Stimulated activated CD8-positive, alpha-beta memory T cell treated with anti-CD3 and anti-CD28 coated beads, Interleukin-7, amount 100 ng/mL, for 24 hours (primary cell): ENCODE results near the gene CNTN2.
A peak's percentile ranks its signal among the peaks of the same experiment; 100 is the strongest.

Experiments used
- DNase-seq: peaks from one replicate; pipeline ENCODE4 v3.0.0-alpha.2; 2020; ENCODE audit warnings: low read depth

The CNTN2 gene

DNA sequence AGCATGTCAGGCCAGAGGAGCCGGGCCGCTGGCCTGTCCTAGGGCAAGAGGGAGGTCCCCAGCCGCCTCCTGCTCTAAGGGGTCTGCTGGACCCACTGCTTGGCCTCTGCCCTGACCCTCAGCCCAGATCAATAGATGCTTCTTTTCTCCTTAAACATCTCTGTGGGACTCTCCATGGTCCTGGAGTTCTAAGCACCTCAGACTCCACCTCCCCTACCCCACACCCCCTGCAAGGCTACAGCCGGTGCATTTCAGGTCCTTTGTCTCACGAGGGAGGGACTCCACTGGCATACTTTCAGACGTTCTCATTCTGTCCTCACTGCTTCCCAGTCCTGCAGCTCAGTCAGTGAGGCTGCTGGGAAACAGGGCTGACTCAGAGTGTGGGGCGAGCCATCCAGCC lies 11.0 kb downstream of the CNTN2 start:
- DNase-seq, result no peak

DNA sequence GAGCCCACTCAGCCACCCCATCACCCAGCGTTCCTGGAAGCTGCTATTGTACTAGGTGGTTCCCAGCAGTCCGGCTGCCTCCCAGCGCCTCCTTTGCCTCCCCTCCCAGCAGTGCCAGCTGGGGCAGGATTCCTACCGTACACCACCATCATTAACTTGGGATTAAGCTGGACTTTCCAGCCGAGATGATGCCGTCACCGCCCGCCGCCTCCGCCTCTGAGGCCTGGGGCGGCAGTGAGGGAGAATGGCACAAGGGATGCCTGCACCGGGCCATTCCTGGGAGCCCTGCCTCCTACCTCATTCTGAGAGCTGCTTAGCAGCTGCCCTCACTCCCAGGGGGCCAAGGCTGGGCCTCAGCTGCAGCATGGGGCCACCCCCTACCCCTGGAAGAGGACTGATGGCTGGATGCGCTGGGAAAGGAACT lies 13.2 kb downstream of the CNTN2 start:
- DNase-seq, result no peak

DNA sequence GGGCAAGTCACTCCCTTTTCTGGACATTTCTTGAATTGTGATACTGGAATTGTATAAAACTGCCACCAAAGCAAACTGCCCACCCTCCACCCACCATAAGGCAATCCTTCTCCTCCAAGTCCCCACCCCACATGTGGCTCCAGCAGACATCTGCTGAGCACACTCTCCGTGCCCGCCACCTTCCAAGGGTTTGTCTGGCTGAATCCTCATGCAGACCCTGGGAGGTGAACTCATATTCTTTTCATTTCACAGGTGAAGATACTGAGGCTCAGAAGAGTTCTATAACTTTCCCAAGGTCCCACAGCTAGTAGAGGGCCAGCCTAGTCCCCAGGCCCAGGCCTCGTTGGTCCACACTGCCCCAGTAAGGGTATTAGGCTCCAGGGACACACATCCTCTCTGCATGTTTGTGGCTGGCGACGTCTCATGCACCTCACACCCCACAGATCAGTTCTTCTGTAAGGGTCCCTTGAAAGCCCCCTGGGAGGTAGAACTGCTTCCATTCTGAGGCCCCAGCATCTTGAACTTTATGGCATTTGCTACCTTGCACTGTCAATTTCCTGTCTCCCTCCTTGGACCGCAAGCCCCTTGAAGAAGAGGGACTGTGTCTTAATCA lies 14.1 kb downstream of the CNTN2 start:
- no peak for DNase-seq

DNA sequence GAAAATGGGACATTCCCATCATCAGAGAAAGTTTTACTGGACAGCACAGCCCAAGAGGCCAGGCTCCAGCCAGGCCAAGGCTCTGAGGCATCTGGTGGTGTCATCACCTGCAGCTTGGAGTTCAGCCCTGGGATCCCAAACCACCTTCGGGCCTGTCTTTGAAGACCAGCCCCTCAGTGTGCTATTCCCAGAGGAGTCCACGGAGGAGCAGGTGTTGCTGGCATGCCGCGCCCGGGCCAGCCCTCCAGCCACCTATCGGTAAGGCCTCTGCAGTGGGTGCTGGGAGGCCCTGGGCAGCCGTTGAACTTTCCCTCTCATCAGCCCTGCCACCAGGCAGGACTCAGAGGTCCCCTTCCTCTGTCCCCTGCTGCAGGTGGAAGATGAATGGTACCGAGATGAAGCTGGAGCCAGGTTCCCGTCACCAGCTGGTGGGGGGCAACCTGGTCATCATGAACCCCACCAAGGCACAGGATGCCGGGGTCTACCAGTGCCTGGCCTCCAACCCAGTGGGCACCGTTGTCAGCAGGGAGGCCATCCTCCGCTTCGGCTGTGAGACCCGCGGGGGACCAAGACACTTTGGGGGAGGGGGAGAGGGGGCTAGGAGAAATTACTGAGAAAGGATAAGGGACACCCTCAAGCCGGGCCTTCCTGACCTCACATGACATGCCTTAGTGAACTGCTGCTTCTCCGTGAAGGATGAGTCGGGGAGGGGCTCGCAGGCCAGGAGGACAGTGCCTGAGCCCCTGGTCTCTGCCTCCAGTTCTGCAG lies 15.0 kb downstream of the CNTN2 start:
- no peak for DNase-seq

DNA sequence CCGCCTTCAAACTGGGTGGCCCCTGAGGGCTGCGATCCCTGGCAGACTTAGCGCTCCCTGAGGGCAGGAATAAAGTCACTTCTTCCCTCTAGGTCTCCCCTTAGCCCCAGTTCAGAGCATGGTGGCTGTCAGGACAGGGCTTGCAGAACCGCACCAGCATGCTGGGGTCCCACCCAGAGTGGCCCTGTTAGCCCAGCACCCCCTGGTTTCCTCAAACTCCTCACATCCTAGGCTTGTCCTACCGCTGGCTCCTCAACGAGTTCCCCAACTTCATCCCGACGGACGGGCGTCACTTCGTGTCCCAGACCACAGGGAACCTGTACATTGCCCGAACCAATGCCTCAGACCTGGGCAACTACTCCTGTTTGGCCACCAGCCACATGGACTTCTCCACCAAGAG lies 15.8 kb downstream of the CNTN2 start:
- no peak for DNase-seq

DNA sequence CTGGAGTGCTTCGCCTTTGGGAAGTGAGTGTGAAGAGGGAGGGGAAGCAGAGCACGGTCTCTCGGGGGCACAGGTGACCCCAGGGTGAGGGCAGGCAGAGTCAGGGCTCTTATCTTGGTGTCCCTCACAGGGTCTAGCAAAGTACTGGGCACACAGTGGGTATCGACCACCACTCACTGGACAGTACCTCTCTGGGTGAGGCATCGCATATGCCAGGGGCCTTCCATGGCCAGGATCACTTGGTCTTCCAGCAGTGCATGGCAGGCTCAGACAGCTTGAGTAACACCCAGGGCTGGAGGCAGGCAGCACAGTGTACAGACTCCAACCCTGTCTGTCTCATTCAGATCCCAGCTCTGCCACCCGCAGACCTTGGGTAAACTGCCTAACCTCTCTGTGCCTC lies 16.6 kb downstream of the CNTN2 start:
- no peak for DNase-seq

DNA sequence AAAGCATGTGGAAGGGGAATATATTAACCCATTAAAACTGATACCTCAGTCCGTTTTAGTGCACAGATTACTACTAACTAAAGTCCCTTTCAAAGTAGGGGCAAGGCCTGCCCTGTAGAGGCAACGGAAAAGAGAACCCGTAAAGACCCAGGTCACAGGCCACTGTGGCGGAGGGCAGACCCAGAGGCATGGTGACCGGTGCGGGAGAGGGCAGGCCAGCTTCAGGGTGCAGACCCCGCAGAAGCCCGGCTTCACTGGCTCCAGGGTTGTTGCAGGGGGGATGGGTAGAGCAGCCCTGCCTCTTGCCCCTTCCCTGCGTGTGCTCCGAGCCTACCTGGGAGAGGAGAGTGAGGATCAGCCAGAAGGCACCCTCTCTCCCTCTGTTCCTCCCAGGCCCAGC lies 17.7 kb downstream of the CNTN2 start:
- no peak for DNase-seq

DNA sequence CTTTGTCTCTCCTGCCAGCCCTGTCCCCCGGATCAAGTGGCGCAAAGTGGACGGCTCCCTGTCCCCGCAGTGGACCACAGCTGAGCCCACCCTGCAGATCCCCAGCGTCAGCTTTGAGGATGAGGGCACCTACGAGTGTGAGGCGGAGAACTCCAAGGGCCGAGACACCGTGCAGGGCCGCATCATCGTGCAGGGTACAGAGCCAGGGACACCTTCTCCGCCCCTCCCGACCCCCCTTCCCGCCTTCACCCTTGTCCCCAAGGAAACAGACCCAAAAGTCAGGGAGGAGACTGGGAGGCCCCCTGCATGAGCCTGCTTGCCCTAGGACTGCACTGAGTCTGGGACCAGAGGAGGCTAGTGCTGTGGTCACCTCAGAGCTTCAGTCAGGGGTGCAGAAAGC lies 18.2 kb downstream of the CNTN2 start:
- no peak for DNase-seq

DNA sequence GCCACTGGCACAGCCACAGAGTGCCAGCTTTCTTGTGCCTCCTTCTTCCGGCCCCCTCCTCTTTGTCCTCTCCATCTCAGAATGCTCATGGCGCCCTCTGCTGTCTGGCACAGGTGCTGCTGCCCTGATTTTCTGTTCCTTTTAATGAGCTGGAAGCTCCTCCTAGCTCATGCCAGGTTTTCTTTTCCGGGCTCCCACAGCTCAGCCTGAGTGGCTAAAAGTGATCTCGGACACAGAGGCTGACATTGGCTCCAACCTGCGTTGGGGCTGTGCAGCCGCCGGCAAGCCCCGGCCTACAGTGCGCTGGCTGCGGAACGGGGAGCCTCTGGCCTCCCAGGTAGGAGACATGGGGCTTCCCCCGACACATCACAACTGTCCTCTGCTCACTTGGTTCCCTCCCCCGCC lies 18.7 kb downstream of the CNTN2 start:
- peak; percentile 54 for DNase-seq

DNA sequence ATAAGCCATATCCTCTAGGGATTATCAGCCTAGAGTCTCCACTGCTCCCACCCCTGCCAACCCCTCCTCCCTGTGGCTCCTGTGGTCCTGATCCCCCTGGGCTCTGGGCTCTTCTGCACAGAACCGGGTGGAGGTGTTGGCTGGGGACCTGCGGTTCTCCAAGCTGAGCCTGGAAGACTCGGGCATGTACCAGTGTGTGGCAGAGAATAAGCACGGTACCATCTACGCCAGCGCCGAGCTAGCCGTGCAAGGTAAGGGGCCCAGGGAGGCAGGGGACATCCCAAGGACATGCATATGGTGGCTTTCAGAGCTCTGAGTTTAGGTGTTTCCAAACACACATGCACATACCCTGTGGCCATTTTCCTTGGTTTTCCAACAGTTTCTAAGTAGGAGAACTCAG lies 19.3 kb downstream of the CNTN2 start:
- DNase-seq, result no peak

DNA sequence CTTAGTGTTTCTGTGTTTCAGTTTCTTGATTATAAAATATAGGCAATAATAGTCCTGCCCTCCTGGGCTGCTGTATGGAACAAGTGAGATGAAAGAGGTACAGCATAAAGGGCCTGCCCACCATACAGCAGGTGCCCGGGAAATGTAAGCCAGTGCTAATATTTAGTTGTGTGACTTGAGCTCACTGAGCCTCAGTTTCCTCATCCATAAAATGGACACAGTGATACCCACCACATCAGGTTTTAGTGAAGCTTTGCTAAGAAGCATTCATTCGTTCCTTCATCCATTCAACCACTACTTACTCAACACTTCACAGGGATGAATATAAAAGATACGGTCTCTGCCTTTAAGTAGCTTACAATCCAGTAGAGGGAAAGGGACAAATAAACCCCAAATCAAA lies 19.9 kb downstream of the CNTN2 start:
- DNase-seq, result no peak

DNA sequence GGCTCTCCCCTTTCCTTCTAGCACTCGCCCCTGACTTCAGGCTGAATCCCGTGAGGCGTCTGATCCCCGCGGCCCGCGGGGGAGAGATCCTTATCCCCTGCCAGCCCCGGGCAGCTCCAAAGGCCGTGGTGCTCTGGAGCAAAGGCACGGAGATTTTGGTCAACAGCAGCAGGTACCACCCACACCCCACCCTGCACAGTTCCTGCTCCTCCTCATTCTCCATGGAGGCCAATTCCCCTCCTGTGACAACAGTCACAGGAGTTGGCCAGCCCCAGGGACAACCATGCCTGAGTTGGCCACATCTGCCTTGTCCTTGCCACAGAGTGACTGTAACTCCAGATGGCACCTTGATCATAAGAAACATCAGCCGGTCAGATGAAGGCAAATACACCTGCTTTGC lies 21.3 kb downstream of the CNTN2 start:
- no peak for DNase-seq

DNA sequence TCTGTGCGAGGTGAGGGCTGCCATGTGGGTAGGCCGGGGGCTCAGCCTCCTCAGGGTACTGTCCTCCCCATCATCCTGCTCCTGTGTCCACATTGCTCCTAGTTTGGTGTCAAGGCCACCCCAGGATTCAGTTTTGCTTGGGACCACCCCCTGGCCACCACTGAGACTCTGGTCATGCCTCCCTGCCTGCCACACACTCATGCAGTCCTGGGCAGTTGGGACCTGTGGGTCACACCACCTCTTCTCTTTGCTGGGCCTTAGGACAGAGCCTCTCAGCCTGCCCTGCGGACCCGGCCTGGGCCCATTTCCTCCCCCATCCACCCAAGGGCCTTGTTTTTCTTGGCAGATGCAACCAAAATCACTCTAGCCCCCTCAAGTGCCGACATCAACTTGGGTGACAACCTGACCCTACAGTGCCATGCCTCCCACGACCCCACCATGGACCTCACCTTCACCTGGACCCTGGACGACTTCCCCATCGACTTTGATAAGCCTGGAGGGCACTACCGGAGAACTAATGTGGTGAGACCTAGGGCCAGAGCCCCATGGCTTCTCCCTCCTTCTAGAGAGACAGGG lies 21.8 kb downstream of the CNTN2 start:
- no peak for DNase-seq

DNA sequence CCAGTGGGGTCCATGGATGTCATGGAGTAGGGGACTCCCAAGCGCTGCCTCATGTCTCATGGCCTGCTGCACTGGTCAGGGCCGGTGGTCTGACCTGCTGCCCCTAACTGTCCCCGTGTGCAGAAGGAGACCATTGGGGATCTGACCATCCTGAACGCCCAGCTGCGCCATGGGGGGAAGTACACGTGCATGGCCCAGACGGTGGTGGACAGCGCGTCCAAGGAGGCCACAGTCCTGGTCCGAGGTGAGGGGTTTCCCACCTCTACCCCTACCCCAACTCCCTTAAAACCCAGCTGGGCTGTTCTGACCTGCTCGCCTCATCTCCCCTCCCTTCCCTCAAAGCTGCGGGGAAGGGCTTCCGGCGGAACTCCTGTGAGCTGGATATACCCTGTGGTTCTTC lies 22.7 kb downstream of the CNTN2 start:
- no peak for DNase-seq

DNA sequence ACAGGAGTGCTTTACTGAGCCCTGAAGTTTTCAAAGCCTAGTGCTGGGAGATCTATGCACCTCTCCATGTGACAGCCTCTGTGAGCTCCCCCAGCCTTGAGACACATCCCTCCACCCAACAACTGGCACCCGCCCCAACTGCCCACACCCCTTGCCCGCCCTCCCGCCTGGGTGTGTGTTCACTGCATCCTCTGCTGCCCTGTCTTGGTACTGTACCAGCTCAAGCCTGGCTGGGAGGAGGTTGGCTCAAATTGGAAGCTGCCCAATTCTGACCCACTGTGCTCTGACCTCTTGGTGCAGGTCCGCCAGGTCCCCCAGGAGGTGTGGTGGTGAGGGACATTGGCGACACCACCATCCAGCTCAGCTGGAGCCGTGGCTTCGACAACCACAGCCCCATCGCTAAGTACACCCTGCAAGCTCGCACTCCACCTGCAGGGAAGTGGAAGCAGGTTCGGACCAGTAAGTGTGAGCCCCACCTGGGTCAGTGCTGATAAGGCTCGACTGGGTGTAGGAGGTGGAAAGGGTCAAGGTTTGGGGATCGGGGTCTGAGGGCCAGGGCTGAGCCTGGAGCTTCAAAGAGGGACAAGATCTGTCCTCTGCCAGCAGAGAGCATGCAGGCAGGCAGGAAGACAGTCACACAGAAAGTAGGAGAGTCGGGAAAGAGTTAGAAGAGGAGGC lies 23.3 kb downstream of the CNTN2 start:
- DNase-seq, result no peak

DNA sequence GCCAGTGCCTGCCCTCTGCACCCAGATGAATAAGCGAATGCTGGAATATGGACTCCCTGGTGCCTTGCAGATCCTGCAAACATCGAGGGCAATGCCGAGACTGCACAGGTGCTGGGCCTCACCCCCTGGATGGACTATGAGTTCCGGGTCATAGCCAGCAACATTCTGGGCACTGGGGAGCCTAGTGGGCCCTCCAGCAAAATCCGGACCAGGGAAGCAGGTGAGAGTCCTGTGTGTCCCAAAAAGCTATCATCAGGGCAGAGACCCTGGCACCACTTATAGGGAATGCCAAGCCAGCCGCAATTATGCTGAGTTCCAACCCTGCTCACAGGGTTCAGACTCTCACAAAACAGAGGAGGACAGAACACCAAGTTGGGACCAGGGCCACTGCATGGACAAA lies 24.0 kb downstream of the CNTN2 start:
- no peak for DNase-seq

DNA sequence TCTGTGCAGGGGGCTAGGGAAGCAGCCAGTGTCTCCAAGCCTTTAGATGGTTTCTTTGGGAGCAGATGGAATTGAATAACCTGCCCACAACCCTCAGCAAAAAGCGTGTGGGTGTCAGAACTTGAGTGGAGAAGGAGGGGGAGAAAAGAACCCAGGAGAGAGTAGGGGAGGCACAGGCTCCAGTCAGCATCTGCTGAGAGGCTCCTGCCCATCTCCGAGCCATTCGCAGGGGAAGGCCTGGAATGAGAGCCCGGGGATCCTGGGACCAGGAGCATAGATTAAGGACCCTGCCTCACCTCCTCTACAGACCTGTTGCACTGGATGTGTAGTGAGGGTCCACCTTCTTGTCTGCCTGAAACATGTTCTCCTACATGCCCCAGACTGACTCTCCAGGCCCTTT lies 25.0 kb downstream of the CNTN2 start:
- no peak for DNase-seq

DNA sequence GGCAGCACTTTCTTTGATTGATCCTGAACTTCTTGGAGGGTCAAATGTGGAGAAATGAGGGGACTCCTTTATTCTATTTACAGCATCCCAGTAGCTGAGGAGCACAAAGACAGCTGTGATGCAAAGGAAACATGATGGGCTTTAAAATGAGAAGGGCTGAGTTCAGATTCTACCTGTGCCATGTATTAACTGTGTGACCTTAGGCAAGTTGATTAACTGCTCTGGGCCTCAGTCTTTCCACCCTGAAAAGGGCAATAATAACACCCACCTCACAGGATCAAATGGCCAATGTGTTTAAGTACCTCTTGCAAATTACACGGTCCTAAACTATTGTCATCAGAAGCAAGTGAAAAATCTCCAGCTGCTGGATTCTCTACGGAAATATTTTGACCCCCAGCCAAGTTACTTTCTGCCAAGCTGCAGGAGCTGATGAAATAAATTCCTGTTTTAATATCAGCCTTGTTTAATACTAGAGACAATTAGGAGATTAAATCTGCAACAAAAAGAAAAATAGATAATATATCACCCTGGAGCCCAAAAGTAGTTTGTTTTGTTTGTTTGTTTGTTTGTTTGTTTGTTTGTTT lies 25.5 kb downstream of the CNTN2 start:
- DNase-seq, result no peak

DNA sequence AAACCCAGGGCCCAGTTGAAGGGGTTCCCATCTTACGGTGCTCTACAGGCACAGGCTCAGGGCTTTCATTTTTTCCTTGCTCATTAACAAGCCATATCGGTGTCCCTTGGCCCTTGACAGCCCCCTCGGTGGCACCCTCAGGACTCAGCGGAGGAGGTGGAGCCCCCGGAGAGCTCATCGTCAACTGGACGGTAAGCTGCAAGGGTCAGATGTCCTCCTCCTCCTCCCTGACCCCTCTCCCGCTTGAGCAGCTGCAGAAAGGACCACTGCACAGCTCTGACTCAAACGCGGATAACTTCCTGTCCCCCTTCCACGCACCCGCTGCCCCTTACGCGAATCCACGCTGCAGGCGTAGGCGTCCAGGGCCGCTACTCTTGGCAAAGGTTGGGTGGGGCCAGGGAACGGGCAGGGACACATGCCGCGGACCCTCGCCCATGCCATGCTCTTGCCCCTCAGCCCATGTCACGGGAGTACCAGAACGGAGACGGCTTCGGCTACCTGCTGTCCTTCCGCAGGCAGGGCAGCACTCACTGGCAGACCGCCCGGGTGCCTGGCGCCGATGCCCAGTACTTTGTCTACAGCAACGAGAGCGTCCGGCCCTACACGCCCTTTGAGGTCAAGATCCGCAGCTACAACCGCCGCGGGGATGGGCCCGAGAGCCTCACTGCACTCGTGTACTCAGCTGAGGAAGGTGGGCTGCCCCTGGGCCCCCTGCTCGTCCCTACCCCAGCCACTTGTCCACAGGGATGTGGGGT lies 26.5 kb downstream of the CNTN2 start:
- no peak for DNase-seq

DNA sequence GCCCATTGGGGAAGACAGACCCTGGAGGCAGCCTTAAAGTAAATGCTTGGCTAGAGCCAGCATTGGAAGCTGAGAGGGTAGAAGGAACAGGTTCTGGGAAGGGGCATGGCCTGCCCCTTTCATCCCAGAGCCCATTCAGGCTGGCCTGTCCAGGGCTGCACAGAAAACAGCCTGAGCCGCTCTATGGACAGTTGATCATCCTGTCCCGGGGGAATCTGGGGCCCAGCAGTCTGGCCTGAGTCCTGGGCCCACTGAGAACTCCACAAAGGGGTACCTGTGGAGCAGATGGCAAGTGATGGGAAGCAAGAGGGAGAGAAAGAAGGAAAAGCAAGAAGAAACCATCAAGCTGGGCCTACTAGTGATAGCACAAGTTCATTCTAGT lies 28.0 kb downstream of the CNTN2 start:
- no peak for DNase-seq

DNA sequence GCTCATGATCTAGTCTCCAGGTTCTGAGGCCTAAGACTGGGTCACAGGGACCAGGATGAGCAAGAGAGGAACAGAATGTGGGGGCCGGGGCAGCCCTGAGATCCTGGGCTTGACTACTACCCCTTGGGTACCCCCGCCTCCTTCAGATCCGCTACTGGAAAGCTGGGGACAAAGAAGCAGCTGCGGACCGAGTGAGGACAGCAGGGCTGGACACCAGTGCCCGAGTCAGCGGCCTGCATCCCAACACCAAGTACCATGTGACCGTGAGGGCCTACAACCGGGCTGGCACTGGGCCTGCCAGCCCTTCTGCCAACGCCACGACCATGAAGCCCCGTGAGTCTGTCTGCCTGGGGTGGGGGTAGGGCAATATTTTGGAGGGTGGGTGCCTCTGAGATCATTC lies 28.8 kb downstream of the CNTN2 start:
- no peak for DNase-seq

DNA sequence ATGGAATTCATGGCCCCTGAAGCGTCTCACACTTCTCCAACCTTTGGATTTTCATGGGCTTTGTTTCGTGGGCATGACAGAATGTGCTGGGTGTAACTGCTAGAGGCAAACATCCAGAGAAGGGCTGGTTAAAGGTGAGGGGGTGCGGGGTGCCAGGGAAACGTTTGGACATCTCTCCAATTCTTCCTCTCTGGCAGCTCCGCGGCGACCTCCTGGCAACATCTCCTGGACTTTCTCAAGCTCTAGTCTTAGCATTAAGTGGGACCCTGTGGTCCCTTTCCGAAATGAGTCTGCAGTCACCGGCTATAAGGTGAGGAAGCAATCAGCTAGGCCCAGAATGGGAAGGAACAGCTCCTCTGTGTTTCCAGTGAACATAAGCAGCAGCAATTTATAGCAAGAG lies 29.3 kb downstream of the CNTN2 start:
- DNase-seq, result no peak
